Mesendoderm (in vitro differentiated cells): ENCODE results near the gene CHST7.

ENCODE experiments used
- DNase-seq: peaks from one replicate; pipeline ENCODE4 v3.0.0; 2013
- H2AK5ac ChIP-seq: 2 replicates; pipeline ENCODE4 v1.6.1; 2013; ENCODE audit warnings: low read length, inconsistent platforms
- H2BK120ac ChIP-seq: 2 replicates; pipeline ENCODE4 v1.6.1; 2013; ENCODE audit warnings: low read depth, mild to moderate bottlenecking, low read length, moderate library complexity, mixed read lengths
- H2BK15ac ChIP-seq: replicated peaks from 2 replicates; pipeline ENCODE4 v1.6.1; 2013; ENCODE audit warnings: low read depth, mild to moderate bottlenecking, moderate library complexity
- H2BK5ac ChIP-seq: 2 replicates; pipeline ENCODE4 v1.6.1; 2013; ENCODE audit warnings: low read length, inconsistent platforms
- H3K18ac ChIP-seq: 2 replicates; pipeline ENCODE4 v1.6.1; 2013; ENCODE audit warnings: mild to moderate bottlenecking, low read length, mixed read lengths
- H3K23ac ChIP-seq: one replicate; pipeline ENCODE4 v1.6.1; 2013; ENCODE audit warnings: low read length
- H3K27ac ChIP-seq: 2 replicates; pipeline ENCODE4 v1.5.1; 2013; ENCODE audit warnings: low read depth, mild to moderate bottlenecking, inconsistent platforms, low read length, moderate library complexity
- H3K27me3 ChIP-seq: 2 replicates; pipeline ENCODE4 v1.6.1; 2013; ENCODE audit warnings: low read length, control low read depth, mild to moderate bottlenecking, inconsistent platforms; ENCODE audit not compliant: insufficient read depth, poor library complexity
- H3K36me3 ChIP-seq: 2 replicates; pipeline ENCODE4 v1.6.1; 2013; ENCODE audit warnings: low read length, inconsistent platforms; ENCODE audit not compliant: control insufficient read depth, insufficient read depth
- H3K4ac ChIP-seq: one replicate; pipeline ENCODE4 v1.6.1; 2013; ENCODE audit warnings: low read depth, mild to moderate bottlenecking, low read length, moderate library complexity
- H3K4me1 ChIP-seq: 2 replicates; pipeline ENCODE4 v1.6.1; 2013; ENCODE audit warnings: low read depth, low read length, inconsistent platforms; ENCODE audit not compliant: control insufficient read depth
- H3K4me2 ChIP-seq: 2 replicates; pipeline ENCODE4 v1.6.1; 2013; ENCODE audit warnings: low read length
- H3K4me3 ChIP-seq: 2 replicates; pipeline ENCODE4 v1.5.1; 2013; ENCODE audit warnings: mild to moderate bottlenecking, low read length
- H3K56ac ChIP-seq: one replicate; pipeline ENCODE4 v1.6.1; 2013; ENCODE audit warnings: low read length
- H3K79me1 ChIP-seq: 2 replicates; pipeline ENCODE4 v1.6.1; 2013; ENCODE audit warnings: low read length, inconsistent platforms
- H3K79me2 ChIP-seq: 2 replicates; pipeline ENCODE4 v1.6.1; 2013; ENCODE audit warnings: mild to moderate bottlenecking, low read length; ENCODE audit not compliant: control insufficient read depth, insufficient read depth
- H3K9ac ChIP-seq: 2 replicates; pipeline ENCODE4 v1.6.1; 2013; ENCODE audit warnings: low read length, inconsistent platforms
- H4K5ac ChIP-seq: one replicate; pipeline ENCODE4 v1.6.1; 2013; ENCODE audit warnings: low read length
- H4K8ac ChIP-seq: one replicate; pipeline ENCODE4 v1.6.1; 2013; ENCODE audit warnings: low read depth, mild to moderate bottlenecking, control low read depth, low read length, moderate library complexity
- WGBS: extraction: QIAGEN DNeasy Blood & Tissue Kit; methylation state at CpG from one replicate; pipeline ENCODE4 v1.1.7; 2013; ENCODE audit warnings: low lambda C conversion rate, missing lambda C conversion rate; ENCODE audit not compliant: insufficient coverage; ENCODE audit errors: extremely low coverage; 5-methylcytosine and 5-hydroxymethylcytosine counted together

CHST7 gene

DNA sequence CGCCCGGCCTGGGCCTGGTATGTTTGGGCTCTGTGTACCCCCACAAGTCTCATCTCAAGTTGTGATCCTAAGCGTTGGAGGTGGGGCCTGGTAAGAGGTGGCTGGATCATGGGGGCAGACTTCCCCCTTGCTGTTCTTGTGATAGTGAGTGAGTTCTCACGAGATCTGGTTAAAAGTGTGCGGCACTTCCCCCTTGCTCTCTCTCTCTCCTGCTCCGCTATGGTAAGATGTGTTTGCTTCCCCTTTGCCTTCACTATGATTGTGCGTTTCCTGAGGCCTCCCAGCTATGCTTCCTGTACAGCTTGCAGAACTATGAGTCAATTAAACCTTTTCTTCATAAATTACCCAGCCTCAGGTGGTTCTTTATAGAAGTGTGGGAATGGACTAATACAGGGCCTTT, 53.0 kb downstream of the CHST7 start:
- no peak overlapping the region for H3K27ac ChIP-seq
- DNase-seq: no peak
- no peak overlapping the region for H3K23ac ChIP-seq
- no peaks in the 10 kb centered on the region for H3K36me3 ChIP-seq
- H4K8ac ChIP-seq: no peak overlapping the region
- no peak overlapping the region for H3K4me2 ChIP-seq
- H3K79me1 ChIP-seq: no peaks in the 10 kb centered on the region
- no peak overlapping the region for H3K18ac ChIP-seq
- no peaks in the 10 kb centered on the region for H3K4me1 ChIP-seq
- H2BK120ac ChIP-seq: no peak overlapping the region
- no peaks in the 10 kb centered on the region for H3K27me3 ChIP-seq
- H2BK15ac ChIP-seq: no peak overlapping the region
- H3K4me3 ChIP-seq: no peak overlapping the region
- no peak overlapping the region for H3K4ac ChIP-seq
- no peak overlapping the region for H3K9ac ChIP-seq
- no peak overlapping the region for H4K5ac ChIP-seq
- no CpG with 5 or more reads among the region's 7 CpGs for WGBS
- no peak overlapping the region for H3K56ac ChIP-seq
- no peaks in the 10 kb centered on the region for H3K79me2 ChIP-seq
- no peak overlapping the region for H2BK5ac ChIP-seq
- H2AK5ac ChIP-seq: no peak overlapping the region

DNA sequence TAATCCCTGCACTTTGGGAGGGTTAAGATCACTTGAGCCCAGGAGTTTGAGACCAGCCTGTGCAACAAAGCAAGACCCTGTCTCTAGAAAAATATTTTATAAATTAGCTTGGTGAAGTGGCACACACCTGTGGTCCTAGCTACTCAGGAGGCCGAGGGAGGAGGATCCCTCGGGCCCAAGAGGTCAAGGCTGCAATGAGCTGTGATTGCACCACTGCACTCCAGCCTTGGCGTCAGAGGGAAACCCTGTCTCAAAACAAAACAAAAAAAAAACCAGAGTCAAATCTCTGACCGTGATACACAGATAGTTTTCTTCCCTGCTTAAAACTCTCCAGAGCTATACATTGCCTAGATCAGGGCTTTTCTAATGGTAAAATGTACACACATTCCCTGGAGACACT, 53.5 kb downstream of the CHST7 start:
- Histone ChIP-seq H3K79me2 (no peaks in the 10 kb centered on the region), H2BK5ac (no peak overlapping the region), H3K4ac (no peak overlapping the region), H2AK5ac (no peak overlapping the region), H4K8ac (no peak overlapping the region), H3K79me1 (no peaks in the 10 kb centered on the region), H3K56ac (no peak overlapping the region), H3K27ac (no peak overlapping the region), H3K4me1 (no peaks in the 10 kb centered on the region), H3K23ac (no peak overlapping the region), H2BK15ac (no peak overlapping the region), H3K9ac (no peak overlapping the region), H3K36me3 (no peaks in the 10 kb centered on the region), H3K27me3 (no peaks in the 10 kb centered on the region), H2BK120ac (no peak overlapping the region), H3K18ac (no peak overlapping the region), H3K4me2 (no peak overlapping the region), H3K4me3 (no peak overlapping the region), H4K5ac (no peak overlapping the region)
- no CpG with 5 or more reads among the region's 4 CpGs for WGBS
- DNase-seq: no peak

- DNase-seq: no peak
- H3K4me2 ChIP-seq: no peak overlapping the region
- H2AK5ac ChIP-seq: no peak overlapping the region
- H3K27ac ChIP-seq: no peak overlapping the region
- no peak overlapping the region for H2BK120ac ChIP-seq
- no peak overlapping the region for H2BK5ac ChIP-seq
- no peak overlapping the region for H2BK15ac ChIP-seq
- H3K79me1 ChIP-seq: no peaks in the 10 kb centered on the region
- H3K23ac ChIP-seq: no peak overlapping the region
- H3K18ac ChIP-seq: no peak overlapping the region
- H4K8ac ChIP-seq: no peak overlapping the region
- WGBS: no CpG with 5 or more reads among the region's 10 CpGs
- H3K9ac ChIP-seq: no peak overlapping the region
- H3K27me3 ChIP-seq: no peaks in the 10 kb centered on the region
- no peaks in the 10 kb centered on the region for H3K4me1 ChIP-seq
- no peaks in the 10 kb centered on the region for H3K79me2 ChIP-seq
- no peaks in the 10 kb centered on the region for H3K36me3 ChIP-seq
- no peak overlapping the region for H3K4ac ChIP-seq
- no peak overlapping the region for H3K56ac ChIP-seq
- H3K4me3 ChIP-seq: no peak overlapping the region
- H4K5ac ChIP-seq: no peak overlapping the region
Observed at GRCh38 chrX:46627711-46628419, 54.3 kb downstream of the CHST7 start.

DNA sequence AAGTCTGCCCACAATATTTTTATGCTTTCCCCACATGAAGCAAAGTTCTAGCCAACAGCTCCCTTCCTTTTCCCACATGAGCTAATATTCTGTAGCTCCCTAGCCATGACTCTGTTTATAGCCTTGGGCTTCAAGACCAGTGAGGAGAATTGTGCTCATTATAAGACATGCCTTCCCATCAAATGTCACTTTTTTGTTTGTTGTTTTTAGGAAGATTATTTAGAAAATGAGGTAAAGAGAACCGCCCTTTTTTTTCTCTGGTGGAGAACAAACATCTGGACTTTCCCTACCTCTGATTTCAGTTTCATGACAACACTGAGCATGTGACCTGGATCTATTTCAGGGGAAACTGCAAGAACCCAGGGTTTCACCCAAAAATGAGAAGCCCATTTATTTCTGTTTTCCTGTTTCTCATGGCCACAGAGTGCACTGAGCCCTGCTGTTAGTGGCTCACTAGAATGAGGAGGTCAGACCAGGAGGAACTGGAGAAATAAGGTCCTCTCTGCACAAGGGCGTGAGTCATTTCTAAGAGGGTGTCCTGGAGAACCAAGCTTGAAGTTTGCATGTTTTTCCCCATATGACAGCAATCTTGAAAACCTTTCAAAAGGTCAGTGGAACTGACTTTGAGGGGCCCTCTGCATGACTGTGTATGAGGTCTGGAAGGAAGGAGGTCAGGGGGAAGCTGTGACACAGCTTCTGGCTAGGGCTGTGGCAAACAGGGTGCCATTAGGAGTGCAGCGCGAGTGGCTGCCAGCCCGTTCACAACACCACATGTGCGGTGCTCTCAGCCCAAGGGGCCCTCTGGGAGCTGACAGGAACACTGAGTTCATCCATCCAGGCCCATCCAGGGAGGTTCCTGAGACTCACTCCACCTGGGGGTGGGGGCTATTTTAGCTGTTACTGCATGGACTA, 55.2 kb downstream of the CHST7 start:
- no peak overlapping the region for H3K4ac ChIP-seq
- H2BK120ac ChIP-seq: no peak overlapping the region
- H3K79me2 ChIP-seq: no peaks in the 10 kb centered on the region
- no peak overlapping the region for H2BK15ac ChIP-seq
- H3K56ac ChIP-seq: no peak overlapping the region
- H3K79me1 ChIP-seq: no peaks in the 10 kb centered on the region
- no peak overlapping the region for H3K4me2 ChIP-seq
- H3K4me1 ChIP-seq: no peaks in the 10 kb centered on the region
- no peak overlapping the region for H3K18ac ChIP-seq
- H3K27ac ChIP-seq: no peak overlapping the region
- no peak overlapping the region for H2AK5ac ChIP-seq
- no peak overlapping the region for H4K8ac ChIP-seq
- no peak overlapping the region for H4K5ac ChIP-seq
- no peaks in the 10 kb centered on the region for H3K36me3 ChIP-seq
- DNase-seq: no peak
- no peak overlapping the region for H3K4me3 ChIP-seq
- H3K27me3 ChIP-seq: no peaks in the 10 kb centered on the region
- no peak overlapping the region for H2BK5ac ChIP-seq
- WGBS: no CpG with 5 or more reads among the region's 6 CpGs
- no peak overlapping the region for H3K9ac ChIP-seq
- H3K23ac ChIP-seq: no peak overlapping the region

GRCh38 chrX:46630141-46630540, 56.6 kb downstream of the CHST7 start:
- no peak overlapping the region for H3K4me3 ChIP-seq
- no CpG with 5 or more reads among the region's 1 CpG for WGBS
- no peak overlapping the region for H3K4me2 ChIP-seq
- DNase-seq: no peak
- no peaks in the 10 kb centered on the region for H3K4me1 ChIP-seq
- H3K36me3 ChIP-seq: no peaks in the 10 kb centered on the region
- H3K9ac ChIP-seq: no peak overlapping the region
- no peaks in the 10 kb centered on the region for H3K79me2 ChIP-seq
- H2BK120ac ChIP-seq: no peak overlapping the region
- no peak overlapping the region for H3K4ac ChIP-seq
- no peak overlapping the region for H2AK5ac ChIP-seq
- no peak overlapping the region for H4K5ac ChIP-seq
- no peaks in the 10 kb centered on the region for H3K79me1 ChIP-seq
- H3K27me3 ChIP-seq: no peaks in the 10 kb centered on the region
- H2BK15ac ChIP-seq: no peak overlapping the region
- no peak overlapping the region for H3K27ac ChIP-seq
- no peak overlapping the region for H2BK5ac ChIP-seq
- no peak overlapping the region for H3K18ac ChIP-seq
- H3K56ac ChIP-seq: no peak overlapping the region
- no peak overlapping the region for H4K8ac ChIP-seq
- no peak overlapping the region for H3K23ac ChIP-seq
